ENCODE results near the gene YKT6. TPM values are rescaled to one million over a fixed set of nuclear protein-coding genes. Genes with fewer than 3 reads are reported as not detected.

YKT6 gene
- total and polyA plus RNA-seq, 2 experiments from 2014 or later, result 33.5 to 114 TPM

GRCh38 chr7:44220046-44220357, 19.2 kb downstream of the YKT6 start:
- TF ChIP-seq EZH2phosphoT487 (IDR thresholded peaks at IDR 0.05; ENCODE audit: unreplicated experiment), result no peak
- no peak for TF ChIP-seq ZNF331 (CRISPR knock-in tag; IDR thresholded peaks at IDR 0.05; ENCODE audit: low read depth)
- TF ChIP-seq CREB1 (CRISPR knock-in tag; IDR thresholded peaks at IDR 0.05; ENCODE audit: low read depth), result no peak
- TF ChIP-seq EZH2 (IDR thresholded peaks at IDR 0.05; ENCODE audit: low read depth, unreplicated experiment), result no peak
- no peak for TF ChIP-seq NANOG (IDR thresholded peaks at IDR 0.05; ENCODE audit: borderline replicate concordance)
- TF ChIP-seq, protein P1, sequence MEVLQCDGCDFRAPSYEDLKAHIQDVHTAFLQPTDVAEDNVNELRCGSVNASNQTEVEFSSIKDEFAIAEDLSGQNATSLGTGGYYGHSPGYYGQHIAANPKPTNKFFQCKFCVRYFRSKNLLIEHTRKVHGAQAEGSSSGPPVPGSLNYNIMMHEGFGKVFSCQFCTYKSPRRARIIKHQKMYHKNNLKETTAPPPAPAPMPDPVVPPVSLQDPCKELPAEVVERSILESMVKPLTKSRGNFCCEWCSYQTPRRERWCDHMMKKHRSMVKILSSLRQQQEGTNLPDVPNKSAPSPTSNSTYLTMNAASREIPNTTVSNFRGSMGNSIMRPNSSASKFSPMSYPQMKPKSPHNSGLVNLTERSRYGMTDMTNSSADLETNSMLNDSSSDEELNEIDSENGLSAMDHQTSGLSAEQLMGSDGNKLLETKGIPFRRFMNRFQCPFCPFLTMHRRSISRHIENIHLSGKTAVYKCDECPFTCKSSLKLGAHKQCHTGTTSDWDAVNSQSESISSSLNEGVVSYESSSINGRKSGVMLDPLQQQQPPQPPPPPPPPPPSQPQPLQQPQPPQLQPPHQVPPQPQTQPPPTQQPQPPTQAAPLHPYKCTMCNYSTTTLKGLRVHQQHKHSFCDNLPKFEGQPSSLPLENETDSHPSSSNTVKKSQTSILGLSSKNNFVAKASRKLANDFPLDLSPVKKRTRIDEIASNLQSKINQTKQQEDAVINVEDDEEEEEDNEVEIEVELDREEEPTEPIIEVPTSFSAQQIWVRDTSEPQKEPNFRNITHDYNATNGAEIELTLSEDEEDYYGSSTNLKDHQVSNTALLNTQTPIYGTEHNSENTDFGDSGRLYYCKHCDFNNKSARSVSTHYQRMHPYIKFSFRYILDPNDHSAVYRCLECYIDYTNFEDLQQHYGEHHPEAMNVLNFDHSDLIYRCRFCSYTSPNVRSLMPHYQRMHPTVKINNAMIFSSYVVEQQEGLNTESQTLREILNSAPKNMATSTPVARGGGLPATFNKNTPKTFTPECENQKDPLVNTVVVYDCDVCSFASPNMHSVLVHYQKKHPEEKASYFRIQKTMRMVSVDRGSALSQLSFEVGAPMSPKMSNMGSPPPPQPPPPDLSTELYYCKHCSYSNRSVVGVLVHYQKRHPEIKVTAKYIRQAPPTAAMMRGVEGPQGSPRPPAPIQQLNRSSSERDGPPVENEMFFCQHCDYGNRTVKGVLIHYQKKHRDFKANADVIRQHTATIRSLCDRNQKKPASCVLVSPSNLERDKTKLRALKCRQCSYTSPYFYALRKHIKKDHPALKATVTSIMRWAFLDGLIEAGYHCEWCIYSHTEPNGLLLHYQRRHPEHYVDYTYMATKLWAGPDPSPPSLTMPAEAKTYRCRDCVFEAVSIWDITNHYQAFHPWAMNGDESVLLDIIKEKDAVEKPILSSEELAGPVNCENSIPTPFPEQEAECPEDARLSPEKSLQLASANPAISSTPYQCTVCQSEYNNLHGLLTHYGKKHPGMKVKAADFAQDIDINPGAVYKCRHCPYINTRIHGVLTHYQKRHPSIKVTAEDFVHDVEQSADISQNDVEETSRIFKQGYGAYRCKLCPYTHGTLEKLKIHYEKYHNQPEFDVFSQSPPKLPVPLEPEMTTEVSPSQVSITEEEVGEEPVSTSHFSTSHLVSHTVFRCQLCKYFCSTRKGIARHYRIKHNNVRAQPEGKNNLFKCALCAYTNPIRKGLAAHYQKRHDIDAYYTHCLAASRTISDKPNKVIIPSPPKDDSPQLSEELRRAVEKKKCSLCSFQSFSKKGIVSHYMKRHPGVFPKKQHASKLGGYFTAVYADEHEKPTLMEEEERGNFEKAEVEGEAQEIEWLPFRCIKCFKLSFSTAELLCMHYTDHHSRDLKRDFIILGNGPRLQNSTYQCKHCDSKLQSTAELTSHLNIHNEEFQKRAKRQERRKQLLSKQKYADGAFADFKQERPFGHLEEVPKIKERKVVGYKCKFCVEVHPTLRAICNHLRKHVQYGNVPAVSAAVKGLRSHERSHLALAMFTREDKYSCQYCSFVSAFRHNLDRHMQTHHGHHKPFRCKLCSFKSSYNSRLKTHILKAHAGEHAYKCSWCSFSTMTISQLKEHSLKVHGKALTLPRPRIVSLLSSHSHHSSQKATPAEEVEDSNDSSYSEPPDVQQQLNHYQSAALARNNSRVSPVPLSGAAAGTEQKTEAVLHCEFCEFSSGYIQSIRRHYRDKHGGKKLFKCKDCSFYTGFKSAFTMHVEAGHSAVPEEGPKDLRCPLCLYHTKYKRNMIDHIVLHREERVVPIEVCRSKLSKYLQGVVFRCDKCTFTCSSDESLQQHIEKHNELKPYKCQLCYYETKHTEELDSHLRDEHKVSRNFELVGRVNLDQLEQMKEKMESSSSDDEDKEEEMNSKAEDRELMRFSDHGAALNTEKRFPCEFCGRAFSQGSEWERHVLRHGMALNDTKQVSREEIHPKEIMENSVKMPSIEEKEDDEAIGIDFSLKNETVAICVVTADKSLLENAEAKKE (CRISPR knock-in tag; IDR thresholded peaks at IDR 0.05), result no peak
- TF ChIP-seq JUNB (IDR thresholded peaks at IDR 0.05; ENCODE audit: unreplicated experiment), result no peak
- TF ChIP-seq, protein P2, sequence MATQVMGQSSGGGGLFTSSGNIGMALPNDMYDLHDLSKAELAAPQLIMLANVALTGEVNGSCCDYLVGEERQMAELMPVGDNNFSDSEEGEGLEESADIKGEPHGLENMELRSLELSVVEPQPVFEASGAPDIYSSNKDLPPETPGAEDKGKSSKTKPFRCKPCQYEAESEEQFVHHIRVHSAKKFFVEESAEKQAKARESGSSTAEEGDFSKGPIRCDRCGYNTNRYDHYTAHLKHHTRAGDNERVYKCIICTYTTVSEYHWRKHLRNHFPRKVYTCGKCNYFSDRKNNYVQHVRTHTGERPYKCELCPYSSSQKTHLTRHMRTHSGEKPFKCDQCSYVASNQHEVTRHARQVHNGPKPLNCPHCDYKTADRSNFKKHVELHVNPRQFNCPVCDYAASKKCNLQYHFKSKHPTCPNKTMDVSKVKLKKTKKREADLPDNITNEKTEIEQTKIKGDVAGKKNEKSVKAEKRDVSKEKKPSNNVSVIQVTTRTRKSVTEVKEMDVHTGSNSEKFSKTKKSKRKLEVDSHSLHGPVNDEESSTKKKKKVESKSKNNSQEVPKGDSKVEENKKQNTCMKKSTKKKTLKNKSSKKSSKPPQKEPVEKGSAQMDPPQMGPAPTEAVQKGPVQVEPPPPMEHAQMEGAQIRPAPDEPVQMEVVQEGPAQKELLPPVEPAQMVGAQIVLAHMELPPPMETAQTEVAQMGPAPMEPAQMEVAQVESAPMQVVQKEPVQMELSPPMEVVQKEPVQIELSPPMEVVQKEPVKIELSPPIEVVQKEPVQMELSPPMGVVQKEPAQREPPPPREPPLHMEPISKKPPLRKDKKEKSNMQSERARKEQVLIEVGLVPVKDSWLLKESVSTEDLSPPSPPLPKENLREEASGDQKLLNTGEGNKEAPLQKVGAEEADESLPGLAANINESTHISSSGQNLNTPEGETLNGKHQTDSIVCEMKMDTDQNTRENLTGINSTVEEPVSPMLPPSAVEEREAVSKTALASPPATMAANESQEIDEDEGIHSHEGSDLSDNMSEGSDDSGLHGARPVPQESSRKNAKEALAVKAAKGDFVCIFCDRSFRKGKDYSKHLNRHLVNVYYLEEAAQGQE (IDR thresholded peaks at IDR 0.05; ENCODE audit: unreplicated experiment), result no peak
- no peak for TF ChIP-seq STAT1 (IDR thresholded peaks at IDR 0.05; ENCODE audit: unreplicated experiment)
- TF ChIP-seq, protein P3, sequence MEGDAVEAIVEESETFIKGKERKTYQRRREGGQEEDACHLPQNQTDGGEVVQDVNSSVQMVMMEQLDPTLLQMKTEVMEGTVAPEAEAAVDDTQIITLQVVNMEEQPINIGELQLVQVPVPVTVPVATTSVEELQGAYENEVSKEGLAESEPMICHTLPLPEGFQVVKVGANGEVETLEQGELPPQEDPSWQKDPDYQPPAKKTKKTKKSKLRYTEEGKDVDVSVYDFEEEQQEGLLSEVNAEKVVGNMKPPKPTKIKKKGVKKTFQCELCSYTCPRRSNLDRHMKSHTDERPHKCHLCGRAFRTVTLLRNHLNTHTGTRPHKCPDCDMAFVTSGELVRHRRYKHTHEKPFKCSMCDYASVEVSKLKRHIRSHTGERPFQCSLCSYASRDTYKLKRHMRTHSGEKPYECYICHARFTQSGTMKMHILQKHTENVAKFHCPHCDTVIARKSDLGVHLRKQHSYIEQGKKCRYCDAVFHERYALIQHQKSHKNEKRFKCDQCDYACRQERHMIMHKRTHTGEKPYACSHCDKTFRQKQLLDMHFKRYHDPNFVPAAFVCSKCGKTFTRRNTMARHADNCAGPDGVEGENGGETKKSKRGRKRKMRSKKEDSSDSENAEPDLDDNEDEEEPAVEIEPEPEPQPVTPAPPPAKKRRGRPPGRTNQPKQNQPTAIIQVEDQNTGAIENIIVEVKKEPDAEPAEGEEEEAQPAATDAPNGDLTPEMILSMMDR (conservative IDR thresholded peaks at IDR 0.05; ENCODE audit: low read depth in 2 of 2), result no peak
- no peak for TF ChIP-seq ZNF114 (CRISPR knock-in tag; IDR thresholded peaks at IDR 0.05)
- no peak for TF ChIP-seq ETS1 (IDR thresholded peaks at IDR 0.05)
- no peak for TF ChIP-seq POLR2AphosphoS5 (IDR thresholded peaks at IDR 0.05; ENCODE audit: low read depth)
- ATAC-seq, result no peak
- no peaks in the 10 kb centered on the region for H3K79me2 ChIP-seq (replicated peaks; ENCODE audit: insufficient read depth)
- H3K27ac Mint-ChIP-seq, result no peak overlapping the region
- no peak overlapping the region for H3K4me3 ChIP-seq
- H3K27me3 Mint-ChIP-seq (ENCODE audit: insufficient read depth, low read depth, poor library complexity), result peaks cover 10% of the 10 kb centered on the region
- no peaks in the 10 kb centered on the region for H4K20me1 ChIP-seq (replicated peaks; ENCODE audit: insufficient read depth)
- no peaks in the 10 kb centered on the region for H3F3A ChIP-seq (replicated peaks; ENCODE audit: low read depth)
- peaks cover 8% of the 10 kb centered on the region for H3K4me1 ChIP-seq (ENCODE audit: insufficient read depth)
- H3K9me2 ChIP-seq (ENCODE audit: insufficient read depth), result no peaks in the 10 kb centered on the region
- H3K4me1 Mint-ChIP-seq, result peaks cover 37% of the 10 kb centered on the region
- H3K36me3 ChIP-seq (ENCODE audit: insufficient read depth), result no peaks in the 10 kb centered on the region
- no peak overlapping the region for H3K4me3 Mint-ChIP-seq
- no peaks in the 10 kb centered on the region for H3K9me3 Mint-ChIP-seq
- H3K27me3 ChIP-seq (ENCODE audit: insufficient read depth), result no peaks in the 10 kb centered on the region
- H2AFZ ChIP-seq, result no peak overlapping the region
- no peak overlapping the region for H3K4me2 ChIP-seq
- no peaks in the 10 kb centered on the region for H3K36me3 Mint-ChIP-seq (ENCODE audit: low read depth)
- no peak for DNase-seq (ENCODE audit: low spot score)
- no peak overlapping the region for H3K27ac ChIP-seq (ENCODE audit: low read depth)
